SK-N-SH (cell line): ENCODE measurements around the gene RGS9.

ENCODE experiments used
- CHD2 ChIP-seq: fragments of 150-350 bp; IDR thresholded peaks from 2 replicates; pipeline ENCODE4 v1.6.1; 2018; ENCODE audit warnings: low read length; ENCODE audit not compliant: partially characterized antibody
- CTCF ChIP-seq: fragments of 200-600 bp; sonication (generic); IDR thresholded peaks from 2 replicates; pipeline ENCODE4 v1.6.1; 2017; ENCODE audit warnings: antibody characterized with exemption, mild to moderate bottlenecking, moderate library complexity
- JUND ChIP-seq: IDR thresholded peaks from 2 replicates; pipeline ENCODE4 v1.4.0; 2012
- NRF1 ChIP-seq: IDR thresholded peaks from 2 replicates; pipeline ENCODE4 v1.6.1; 2012; ENCODE audit warnings: low read depth, mild to moderate bottlenecking, low read length
- POLR2AphosphoS5 ChIP-seq: IDR thresholded peaks from 2 replicates; pipeline ENCODE4 v1.6.1; 2012; ENCODE audit warnings: low read depth, low read length
- RAD21 ChIP-seq: IDR thresholded peaks from 2 replicates; pipeline ENCODE4 v1.6.1; 2012; ENCODE audit warnings: mild to moderate bottlenecking, low read length
- RCOR1 ChIP-seq: fragments of 150-350 bp; IDR thresholded peaks from 2 replicates; pipeline ENCODE4 v1.6.1; 2017; ENCODE audit warnings: antibody characterized with exemption, low read length
- REST ChIP-seq: IDR thresholded peaks from 2 replicates; pipeline ENCODE4 v1.6.1; 2012; ENCODE audit warnings: mild to moderate bottlenecking, low read depth, low read length, moderate library complexity
- SIN3A ChIP-seq: IDR thresholded peaks from 2 replicates; pipeline ENCODE4 v1.6.1; 2012; ENCODE audit warnings: low read depth, mild to moderate bottlenecking, low read length, moderate library complexity, borderline replicate concordance
- TAF1 ChIP-seq: IDR thresholded peaks from 2 replicates; pipeline ENCODE4 v1.6.1; 2012; ENCODE audit warnings: low read depth, mild to moderate bottlenecking, low read length, moderate library complexity, borderline replicate concordance
- USF2 ChIP-seq: fragments of 150-350 bp; IDR thresholded peaks from 2 replicates; pipeline ENCODE4 v1.6.1; 2017; ENCODE audit warnings: antibody characterized with exemption, low read length, low read depth, borderline replicate concordance
- YY1 ChIP-seq: IDR thresholded peaks from 2 replicates; pipeline ENCODE4 v1.4.0; 2012; ENCODE audit warnings: low read depth, mild to moderate bottlenecking

GRCh38 chr17:65158041-65158440 lies 20.9 kb downstream of the RGS9 start:
- TF ChIP-seq CTCF = no peak
- TF ChIP-seq NRF1 = no peak
- TF ChIP-seq TAF1 = no peak
- TF ChIP-seq POLR2AphosphoS5 = no peak
- no peak for TF ChIP-seq RAD21
- TF ChIP-seq YY1 = no peak
- no peak for TF ChIP-seq CHD2
- no peak for TF ChIP-seq REST
- no peak for TF ChIP-seq JUND
- TF ChIP-seq SIN3A = no peak
- TF ChIP-seq USF2 = no peak
- no peak for TF ChIP-seq RCOR1
